Activated naive CD8-positive, alpha-beta T cell treated with anti-CD3 and anti-CD28 coated beads, Interleukin-2, amount 50 U/mL, for 24 hours (primary cell): ENCODE data around the gene LCTL.

Experiments used
- ATAC-seq: fragments of 150-1000 bp; cut with Tn5 transposase; one replicate; pipeline ENCODE4 v1.10.0; 2021
- DNase-seq: peaks from one replicate; pipeline ENCODE4 v3.0.0; 2021
- H3K27ac Mint-ChIP-seq: one replicate; pipeline ENCODE4 v1.8.0; 2021; ENCODE audit warnings: mild to moderate bottlenecking, mixed read lengths
- H3K27me3 Mint-ChIP-seq: one replicate; pipeline ENCODE4 v1.8.0; 2021; ENCODE audit warnings: mixed read lengths
- H3K36me3 Mint-ChIP-seq: one replicate; pipeline ENCODE4 v1.8.0; 2021; ENCODE audit warnings: low read depth, mixed read lengths
- H3K4me1 Mint-ChIP-seq: one replicate; pipeline ENCODE4 v1.8.0; 2021; ENCODE audit warnings: mixed read lengths
- H3K4me3 Mint-ChIP-seq: one replicate; pipeline ENCODE4 v1.8.0; 2021; ENCODE audit warnings: mild to moderate bottlenecking, moderate library complexity, mixed read lengths
- H3K9me3 Mint-ChIP-seq: one replicate; pipeline ENCODE4 v1.8.0; 2021; ENCODE audit warnings: mixed read lengths

The LCTL gene, protein sequence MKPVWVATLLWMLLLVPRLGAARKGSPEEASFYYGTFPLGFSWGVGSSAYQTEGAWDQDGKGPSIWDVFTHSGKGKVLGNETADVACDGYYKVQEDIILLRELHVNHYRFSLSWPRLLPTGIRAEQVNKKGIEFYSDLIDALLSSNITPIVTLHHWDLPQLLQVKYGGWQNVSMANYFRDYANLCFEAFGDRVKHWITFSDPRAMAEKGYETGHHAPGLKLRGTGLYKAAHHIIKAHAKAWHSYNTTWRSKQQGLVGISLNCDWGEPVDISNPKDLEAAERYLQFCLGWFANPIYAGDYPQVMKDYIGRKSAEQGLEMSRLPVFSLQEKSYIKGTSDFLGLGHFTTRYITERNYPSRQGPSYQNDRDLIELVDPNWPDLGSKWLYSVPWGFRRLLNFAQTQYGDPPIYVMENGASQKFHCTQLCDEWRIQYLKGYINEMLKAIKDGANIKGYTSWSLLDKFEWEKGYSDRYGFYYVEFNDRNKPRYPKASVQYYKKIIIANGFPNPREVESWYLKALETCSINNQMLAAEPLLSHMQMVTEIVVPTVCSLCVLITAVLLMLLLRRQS

DNA sequence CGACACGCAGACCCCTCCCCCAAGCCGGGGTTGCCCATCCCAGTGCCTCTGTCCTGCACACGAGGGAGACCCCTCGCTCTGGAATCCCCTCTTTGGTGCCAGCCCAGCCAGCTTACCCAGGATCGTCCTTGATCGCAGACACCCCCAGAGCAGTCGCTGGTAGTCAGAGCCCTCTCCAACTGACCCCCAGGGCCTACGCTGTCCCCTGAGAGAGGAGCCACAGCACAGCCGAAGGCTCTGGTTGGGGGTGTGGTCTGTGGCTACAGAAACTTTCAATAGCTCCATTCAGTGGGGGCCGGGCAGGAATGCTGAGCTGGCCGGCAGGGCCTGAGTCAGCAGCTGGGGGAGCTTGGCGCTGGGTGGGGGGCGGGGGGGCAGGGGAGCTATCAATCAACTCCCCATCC is at the start of gene LCTL:
Gene LCTL, minus strand, starts transcription at position 258 of the 404 bp plus-strand sequence. CDS start 633 bp downstream, outside the sequence.
- no peak within 1 kb of the TSS for H3K4me3 Mint-ChIP-seq
- no peaks in the 10 kb centered on the region for H3K36me3 Mint-ChIP-seq
- no peak for ATAC-seq
- H3K27ac Mint-ChIP-seq = no peak within 1 kb of the TSS
- peaks cover 1% of the 10 kb centered on the region for H3K4me1 Mint-ChIP-seq
- no peaks in the 10 kb centered on the region for H3K27me3 Mint-ChIP-seq
- no peak for DNase-seq
- H3K9me3 Mint-ChIP-seq = no peaks in the 10 kb centered on the region

DNA sequence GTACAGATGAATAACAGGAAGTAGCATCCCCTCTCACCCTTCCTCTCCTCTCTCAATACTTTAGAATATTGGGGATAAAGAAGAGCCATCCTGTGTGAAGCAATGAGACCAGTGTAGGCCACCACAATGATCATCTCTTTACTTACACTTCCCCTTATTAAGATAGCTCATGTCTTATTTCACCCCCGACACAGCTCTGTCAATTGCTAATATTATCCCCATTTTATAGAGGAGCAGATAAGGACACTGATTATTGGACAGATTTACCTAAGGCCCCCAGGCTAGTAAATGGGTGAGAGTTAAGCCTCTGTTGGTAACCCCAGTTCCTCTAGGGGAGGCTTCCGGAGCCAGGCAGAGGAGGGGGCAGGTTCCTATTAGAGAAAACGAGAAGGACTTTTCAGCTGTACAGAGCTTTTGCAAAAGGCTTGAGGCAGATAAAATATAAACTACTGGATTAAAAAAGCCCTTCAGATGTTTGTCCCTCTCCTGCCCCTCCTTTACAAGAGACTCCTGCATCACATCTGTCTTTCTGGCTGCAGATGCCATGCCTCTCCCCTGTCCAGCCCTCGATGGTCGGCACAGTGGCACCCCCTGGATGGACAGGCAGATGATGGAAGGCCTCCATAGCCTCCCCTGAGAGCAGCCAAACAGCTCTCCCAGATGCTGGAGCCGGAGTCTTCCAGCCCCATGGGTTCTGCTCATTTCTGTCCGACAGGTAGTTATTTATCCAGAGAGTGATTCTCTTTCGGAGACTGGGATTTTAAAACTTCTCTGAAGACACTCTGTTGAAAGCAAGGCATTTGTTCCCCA is 49.4 kb upstream of the LCTL start:
- H3K4me3 Mint-ChIP-seq = no peak overlapping the region
- no peak overlapping the region for H3K27ac Mint-ChIP-seq
- DNase-seq (no peak), ATAC-seq (no peak)
- no peaks in the 10 kb centered on the region for H3K27me3 Mint-ChIP-seq
- H3K36me3 Mint-ChIP-seq = no peaks in the 10 kb centered on the region
- no peaks in the 10 kb centered on the region for H3K9me3 Mint-ChIP-seq
- H3K4me1 Mint-ChIP-seq = peaks cover 10% of the 10 kb centered on the region

DNA sequence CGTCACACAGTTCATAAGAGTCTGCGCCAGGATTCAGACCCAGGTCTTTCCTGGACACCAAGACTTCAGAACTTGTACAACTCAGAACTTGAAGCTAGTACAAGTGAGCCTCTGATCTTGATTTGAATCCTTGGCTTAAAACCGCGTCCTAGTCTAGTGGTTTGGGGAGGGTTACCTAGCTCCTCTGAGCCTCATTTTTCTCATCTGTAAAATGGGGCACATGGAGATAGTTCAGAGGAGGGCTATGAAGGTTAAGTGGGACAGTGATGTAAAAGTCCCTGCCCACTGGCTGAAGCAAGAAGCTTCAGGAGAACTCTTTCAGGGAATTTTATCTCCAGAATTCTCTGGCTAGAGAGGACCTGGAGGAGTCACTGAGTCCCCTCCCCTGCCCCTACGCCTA is 48.7 kb upstream of the LCTL start:
- ATAC-seq (no peak), DNase-seq (no peak)
- Mint-ChIP-seq H3K36me3 (no peaks in the 10 kb centered on the region), H3K4me1 (peaks cover 10% of the 10 kb centered on the region), H3K9me3 (no peaks in the 10 kb centered on the region), H3K27ac (no peak overlapping the region), H3K4me3 (no peak overlapping the region), H3K27me3 (no peaks in the 10 kb centered on the region)

DNA sequence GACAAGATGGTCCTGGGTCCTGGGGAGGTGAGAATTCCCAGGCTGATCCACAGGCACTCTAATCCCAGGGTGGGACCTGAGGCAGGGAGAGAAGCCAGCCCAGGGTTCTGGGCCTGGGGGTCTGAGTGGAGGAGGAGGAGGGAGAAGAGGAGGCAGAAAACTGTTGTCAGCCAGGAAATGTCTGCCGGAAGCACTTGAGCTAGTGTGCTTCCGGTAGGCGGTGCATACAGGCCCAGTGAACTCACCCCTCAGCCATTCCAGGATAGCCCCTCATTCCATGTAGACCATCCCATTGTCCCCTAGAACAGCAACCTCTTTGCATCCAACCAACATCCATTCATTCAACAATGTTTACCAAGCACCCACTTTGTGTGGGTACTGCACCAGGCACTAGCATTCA is 47.9 kb upstream of the LCTL start:
- H3K4me1 Mint-ChIP-seq = peaks cover 10% of the 10 kb centered on the region
- no peak overlapping the region for H3K4me3 Mint-ChIP-seq
- H3K27ac Mint-ChIP-seq = no peak overlapping the region
- no peaks in the 10 kb centered on the region for H3K9me3 Mint-ChIP-seq
- no peaks in the 10 kb centered on the region for H3K36me3 Mint-ChIP-seq
- ATAC-seq (no peak), DNase-seq (no peak)
- H3K27me3 Mint-ChIP-seq = no peaks in the 10 kb centered on the region

DNA sequence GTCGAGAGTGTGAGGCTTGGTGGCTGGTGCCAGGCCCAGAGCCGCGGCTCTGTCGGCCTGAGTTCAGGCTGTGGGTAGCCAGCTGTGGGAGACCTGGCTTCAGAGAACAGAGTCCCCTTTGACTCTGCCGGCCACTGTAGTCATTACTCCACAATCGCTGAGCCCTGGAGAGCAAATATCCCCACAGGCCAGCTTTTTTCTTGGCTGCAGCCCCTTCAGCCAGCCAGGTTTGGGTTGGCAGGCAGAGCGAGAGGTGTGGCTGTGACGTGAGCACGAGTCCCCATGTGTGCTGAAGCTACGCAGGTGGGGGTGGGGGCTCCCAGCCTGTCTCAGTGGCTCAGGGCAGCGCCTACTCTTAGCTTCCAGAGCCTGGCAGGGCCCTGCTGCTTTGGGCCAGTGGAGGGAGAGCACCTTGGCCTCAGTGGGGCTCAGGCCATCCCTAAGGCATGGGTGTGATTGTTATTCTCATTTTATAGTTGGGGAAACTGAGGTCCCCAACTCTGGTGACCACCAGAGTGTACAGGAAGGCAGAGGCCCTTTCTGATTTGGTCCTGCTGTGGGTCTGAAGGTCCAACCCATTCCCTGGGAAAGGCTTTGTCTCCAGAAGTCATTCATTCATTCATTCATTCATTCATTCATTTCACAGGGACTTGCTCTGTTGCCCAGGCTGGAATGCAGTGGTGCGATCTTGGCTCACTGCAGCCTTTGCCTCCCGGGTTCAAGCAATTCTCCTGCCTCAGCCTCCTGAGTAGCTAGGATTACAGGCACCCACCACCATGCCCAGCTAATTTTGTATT is 45.7 kb upstream of the LCTL start:
- Mint-ChIP-seq H3K36me3 (no peaks in the 10 kb centered on the region), H3K4me3 (no peak overlapping the region), H3K27ac (no peak overlapping the region), H3K27me3 (no peaks in the 10 kb centered on the region), H3K9me3 (no peaks in the 10 kb centered on the region), H3K4me1 (peaks cover 10% of the 10 kb centered on the region)
- no peak for DNase-seq
- no peak for ATAC-seq

DNA sequence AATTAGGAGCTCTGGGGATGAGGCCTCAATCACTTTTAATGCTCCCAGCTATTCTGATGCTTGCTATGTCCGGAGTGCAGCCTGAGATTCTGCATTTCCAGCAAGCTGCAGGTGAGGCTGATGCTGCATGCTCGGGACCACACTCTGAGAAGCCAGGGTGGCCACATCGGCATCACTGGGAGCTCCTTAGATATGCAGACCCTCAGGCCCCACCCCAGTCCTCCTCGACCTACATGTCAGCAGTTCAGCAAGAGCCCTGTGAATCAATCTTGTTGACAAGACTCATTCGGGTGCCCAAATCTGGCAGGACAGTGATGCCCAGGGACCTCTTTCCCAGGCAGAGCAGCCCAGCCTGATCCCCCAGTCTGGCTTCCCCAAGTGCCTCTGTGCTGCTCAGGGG is 44.1 kb upstream of the LCTL start:
- DNase-seq (no peak), ATAC-seq (no peak)
- Mint-ChIP-seq H3K27me3 (no peaks in the 10 kb centered on the region), H3K4me1 (peaks cover 10% of the 10 kb centered on the region), H3K27ac (no peak overlapping the region), H3K9me3 (no peaks in the 10 kb centered on the region), H3K4me3 (no peak overlapping the region), H3K36me3 (no peaks in the 10 kb centered on the region)

DNA sequence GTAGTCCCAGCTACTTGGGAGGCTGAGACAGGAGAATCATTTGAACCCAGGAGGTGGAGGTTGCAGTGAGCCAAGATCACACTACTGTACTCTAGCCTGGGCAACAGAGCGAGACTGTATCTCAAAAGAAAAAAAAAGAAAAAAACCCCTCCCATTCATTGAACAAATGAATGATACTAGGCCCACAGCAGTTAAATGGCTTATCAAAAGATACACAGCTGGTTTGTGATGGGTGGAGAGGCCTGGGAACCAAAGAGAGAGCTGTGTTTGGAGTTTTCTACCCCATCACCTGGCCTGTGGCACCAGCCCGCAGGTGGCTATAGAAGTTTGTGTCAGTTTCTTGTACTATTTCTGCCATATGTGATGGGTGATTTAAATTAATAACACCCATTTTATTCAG is 43.1 kb upstream of the LCTL start:
- ATAC-seq (no peak), DNase-seq (no peak)
- Mint-ChIP-seq H3K36me3 (no peaks in the 10 kb centered on the region), H3K4me3 (no peak overlapping the region), H3K4me1 (peaks cover 8% of the 10 kb centered on the region), H3K27me3 (no peaks in the 10 kb centered on the region), H3K9me3 (no peaks in the 10 kb centered on the region), H3K27ac (no peak overlapping the region)

DNA sequence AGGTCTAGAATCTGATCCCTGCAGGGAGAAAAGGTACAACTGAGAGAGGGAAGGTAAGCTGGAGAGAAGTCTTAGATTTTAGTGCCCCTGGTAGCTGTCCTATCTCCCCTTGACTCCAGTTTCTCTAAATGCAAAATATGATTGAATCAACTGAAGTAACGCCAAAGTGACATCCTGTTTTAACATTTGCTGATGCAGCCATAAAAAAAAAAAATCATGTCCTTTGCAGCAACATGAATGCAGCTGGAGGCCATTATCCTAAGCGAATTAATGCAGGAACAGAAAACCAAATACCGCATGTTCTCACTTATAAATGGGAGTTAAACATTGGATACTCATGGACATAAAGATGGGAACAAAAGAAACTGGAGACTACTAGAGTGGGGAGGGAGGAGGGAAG is 42.4 kb upstream of the LCTL start:
- peaks cover 2% of the 10 kb centered on the region for H3K4me1 Mint-ChIP-seq
- H3K9me3 Mint-ChIP-seq = no peaks in the 10 kb centered on the region
- H3K27ac Mint-ChIP-seq = no peak overlapping the region
- H3K27me3 Mint-ChIP-seq = peaks cover 1% of the 10 kb centered on the region
- no peaks in the 10 kb centered on the region for H3K36me3 Mint-ChIP-seq
- H3K4me3 Mint-ChIP-seq = no peak overlapping the region
- no peak for DNase-seq
- ATAC-seq = no peak

DNA sequence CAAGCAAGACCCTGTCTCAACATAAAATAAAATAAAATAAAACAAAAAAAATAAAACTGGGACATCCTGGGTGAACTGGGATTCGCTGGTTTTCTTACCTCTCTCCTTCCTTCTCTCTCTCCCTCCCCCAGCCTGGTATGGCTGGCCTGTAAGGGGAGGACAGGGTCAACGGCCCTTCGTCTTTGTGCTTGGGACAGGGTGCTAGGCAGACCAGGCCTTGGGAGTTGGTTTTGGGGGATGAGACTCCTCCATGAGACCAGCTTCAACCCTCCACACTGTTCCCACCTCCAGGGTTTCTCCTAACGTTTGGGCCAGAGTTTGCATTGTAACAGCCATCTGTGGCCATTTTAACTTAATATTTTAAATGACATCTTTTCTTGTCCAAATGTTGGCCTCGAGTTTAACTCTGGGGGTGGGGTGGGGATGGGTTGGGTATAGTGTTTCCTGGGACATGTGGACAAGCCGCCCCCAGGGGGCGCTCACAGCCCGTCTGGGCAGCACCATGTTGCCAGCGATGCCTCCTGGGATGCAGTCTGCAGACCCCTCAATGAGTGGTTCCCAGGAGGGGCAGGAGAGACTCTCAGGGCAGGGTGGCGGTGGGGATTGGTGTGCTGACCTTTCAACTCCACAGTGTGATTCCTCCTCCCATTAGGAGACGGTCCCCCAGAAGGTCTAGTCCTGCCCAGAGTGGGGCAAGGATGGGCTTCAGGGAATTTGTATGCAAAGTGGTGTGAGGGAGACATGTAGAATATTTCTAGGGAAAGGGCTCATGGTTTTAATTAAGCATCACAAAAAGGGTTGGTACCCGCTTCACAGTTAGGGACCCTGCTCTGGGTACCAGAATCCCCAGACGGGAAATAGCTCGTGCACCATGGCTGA is 37.7 kb upstream of the LCTL start:
- DNase-seq (peak; percentile 72), ATAC-seq (peak; percentile 74)
- Mint-ChIP-seq H3K4me1 (peaks cover under 1% of the 10 kb centered on the region), H3K27me3 (peaks cover 1% of the 10 kb centered on the region), H3K27ac (no peak overlapping the region), H3K9me3 (no peaks in the 10 kb centered on the region), H3K4me3 (no peak overlapping the region), H3K36me3 (no peaks in the 10 kb centered on the region)

DNA sequence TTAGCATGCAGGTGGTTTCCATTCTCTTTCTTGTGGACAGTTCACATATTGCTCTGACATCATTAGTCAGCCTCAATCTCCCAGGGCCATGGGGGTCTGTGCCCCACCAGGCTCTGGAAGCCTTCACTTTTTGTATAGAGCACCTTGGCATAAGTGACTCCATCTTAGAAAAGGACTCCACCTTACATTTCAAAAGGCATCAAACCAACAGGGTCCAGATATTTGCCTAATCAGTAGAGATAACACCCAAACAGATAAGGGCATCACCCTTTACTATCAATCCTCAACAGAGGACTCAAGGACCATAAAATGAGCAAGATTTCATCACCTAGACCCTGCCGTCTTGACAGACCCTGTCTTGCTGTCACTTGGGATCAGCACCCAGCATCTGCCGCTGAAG is 35.7 kb upstream of the LCTL start:
- no peak overlapping the region for H3K4me3 Mint-ChIP-seq
- H3K9me3 Mint-ChIP-seq = no peaks in the 10 kb centered on the region
- no peak for DNase-seq
- H3K27ac Mint-ChIP-seq = no peak overlapping the region
- H3K4me1 Mint-ChIP-seq = peaks cover 7% of the 10 kb centered on the region
- H3K36me3 Mint-ChIP-seq = no peaks in the 10 kb centered on the region
- ATAC-seq = no peak
- peaks cover 1% of the 10 kb centered on the region for H3K27me3 Mint-ChIP-seq

DNA sequence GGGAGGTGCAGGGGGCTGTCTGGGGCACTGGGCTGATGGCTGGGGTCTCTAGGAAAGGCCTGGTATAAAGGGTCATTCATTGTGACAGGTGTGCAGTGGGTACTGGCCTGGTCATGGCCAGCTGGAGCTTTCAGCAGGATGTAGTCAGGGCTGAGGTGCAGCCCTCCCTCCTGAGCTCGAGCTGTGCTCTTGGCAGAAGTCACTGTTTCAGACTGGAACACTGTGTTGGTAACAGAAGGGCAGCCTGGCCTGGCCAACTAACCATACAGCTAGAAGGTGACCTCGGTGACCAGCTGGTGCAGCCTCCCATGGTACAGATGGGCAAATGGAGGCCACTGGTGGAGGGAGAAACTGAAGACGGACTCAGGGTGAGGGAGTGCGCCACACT is 34.4 kb upstream of the LCTL start:
- peaks cover 7% of the 10 kb centered on the region for H3K4me1 Mint-ChIP-seq

DNA sequence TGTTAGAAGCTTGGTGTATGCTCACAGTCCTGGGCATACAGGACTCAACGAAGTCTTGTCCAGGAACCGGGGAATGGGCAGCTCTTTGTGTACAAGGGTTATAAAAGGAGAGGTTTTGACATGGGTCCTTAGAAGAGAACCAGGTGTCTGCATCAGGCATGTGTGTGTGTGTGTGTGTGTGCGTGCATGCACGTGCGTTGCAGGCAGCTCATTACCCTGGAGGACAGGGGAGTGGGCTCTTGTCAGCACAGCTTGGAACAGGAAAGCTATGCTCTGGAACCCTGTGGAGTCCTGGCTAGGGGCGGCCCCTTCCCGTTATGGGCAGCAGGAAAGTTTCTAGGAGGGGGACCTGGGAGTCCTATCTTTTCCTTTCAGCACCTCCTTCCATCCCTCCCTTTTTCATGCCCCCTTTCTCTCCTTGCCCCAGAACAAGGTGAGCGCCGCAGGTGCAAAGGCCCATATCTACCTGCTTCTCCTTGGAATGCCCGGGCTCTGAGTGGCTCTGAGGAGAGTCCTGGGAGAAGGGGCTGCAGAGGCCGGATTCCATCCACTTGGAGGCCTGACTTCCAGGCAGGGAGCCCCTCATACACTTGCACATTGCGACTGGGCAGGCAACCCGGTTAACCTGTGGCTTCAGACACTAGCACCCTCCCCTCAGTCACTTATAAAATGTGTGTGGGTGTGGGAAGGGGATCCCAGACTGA is 33.9 kb upstream of the LCTL start:
- H3K36me3 Mint-ChIP-seq = no peaks in the 10 kb centered on the region
- H3K4me1 Mint-ChIP-seq = peaks cover 7% of the 10 kb centered on the region
- ATAC-seq (no peak), DNase-seq (no peak)
- H3K27ac Mint-ChIP-seq = no peak overlapping the region
- H3K4me3 Mint-ChIP-seq = no peak overlapping the region
- no peaks in the 10 kb centered on the region for H3K9me3 Mint-ChIP-seq
- H3K27me3 Mint-ChIP-seq = peaks cover 1% of the 10 kb centered on the region

More for the DNA sequence above, 34.4 kb upstream of the LCTL start:
- H3K36me3 Mint-ChIP-seq = no peaks in the 10 kb centered on the region
- H3K9me3 Mint-ChIP-seq = no peaks in the 10 kb centered on the region
- H3K27ac Mint-ChIP-seq = no peak overlapping the region
- H3K4me3 Mint-ChIP-seq = no peak overlapping the region
- DNase-seq = no peak
- peaks cover 1% of the 10 kb centered on the region for H3K27me3 Mint-ChIP-seq
- ATAC-seq = no peak

DNA sequence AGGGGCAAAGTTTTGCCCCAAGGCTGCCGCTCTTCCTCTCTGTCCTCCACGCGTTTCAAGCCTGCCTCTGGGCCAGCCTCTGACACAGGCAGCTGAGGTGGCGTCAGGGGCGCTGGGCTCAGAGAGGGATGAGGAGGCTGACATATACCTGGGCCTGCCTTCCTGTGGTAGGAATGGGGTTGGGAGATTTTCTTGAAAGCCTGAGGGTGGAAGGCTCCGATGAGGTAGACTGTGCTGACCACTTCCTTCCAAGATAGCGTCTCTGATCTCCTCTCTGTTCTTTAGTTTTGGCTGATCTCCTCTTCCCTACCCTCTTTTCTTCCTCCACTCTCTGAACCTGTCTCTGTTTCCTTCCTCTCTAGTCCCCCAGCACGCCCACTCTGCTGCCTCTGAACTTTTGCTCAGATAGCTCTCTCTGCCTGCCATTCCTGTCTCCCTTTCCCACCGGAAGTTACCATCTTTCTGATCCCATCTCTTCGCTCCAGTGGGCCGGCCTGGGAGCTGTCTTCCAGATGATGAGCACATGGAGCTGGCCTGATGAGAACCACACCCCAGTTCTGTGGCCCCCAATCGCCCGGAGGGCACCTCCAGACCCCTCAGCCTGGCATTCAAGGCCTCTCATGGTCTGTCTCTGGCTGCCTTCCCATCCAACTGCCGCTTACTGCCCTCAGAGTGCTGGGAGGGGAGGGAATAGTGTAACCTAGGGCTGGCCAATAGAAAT is 32.5 kb upstream of the LCTL start:
- Mint-ChIP-seq H3K27me3 (peaks cover under 1% of the 10 kb centered on the region), H3K9me3 (no peaks in the 10 kb centered on the region), H3K4me1 (peaks cover 7% of the 10 kb centered on the region), H3K27ac (peak overlapping the region; percentile 11), H3K36me3 (no peaks in the 10 kb centered on the region), H3K4me3 (no peak overlapping the region)
- no peak for DNase-seq
- ATAC-seq = no peak
